HEK293 (cell line): Measurements from ENCODE around the gene ABHD17A.
"Not testable (repeated sequence)": the region's sequence is repeated elsewhere in the genome, so short reads cannot be mapped to it uniquely, and the experiment has no call there.

Experiments
- CTCF ChIA-PET: fragments of 350-600 bp; formaldehyde crosslinking; extraction: SDS; loops from one replicate; lab custom pipeline; 2021; ENCODE audit warnings: antibody characterized with exemption; lab: Yijun Ruan, JAX
- POLR2A ChIA-PET: fragments of 300-600 bp; formaldehyde crosslinking; extraction: SDS; loops from one replicate; lab custom pipeline; 2020; ENCODE audit warnings: antibody characterized with exemption, inconsistent platforms; lab: Yijun Ruan, JAX
- H3K27ac ChIP-seq: fragments of 200-500 bp; sonication (Bioruptor generic); 2 replicates; pipeline ENCODE4 v1.5.1; 2014; ENCODE audit warnings: low read depth, low read length, control low read depth, inconsistent platforms; ENCODE audit errors: extremely low read depth
- H3K36me3 ChIP-seq, 2 experiments: fragments of 200-500 bp in 1 of 2; sonication (Bioruptor generic) in 1 of 2; 1 replicate in 1 of 2; 2 replicates in 1 of 2; pipeline ENCODE4 v1.5.1; 2014 to 2017; ENCODE audit warnings: inconsistent platforms in 2 of 2, low read length in 2 of 2; ENCODE audit not compliant: control insufficient read depth in 2 of 2, insufficient read depth in 1 of 2
- H3K4me1 ChIP-seq: fragments of 200-500 bp; sonication (Bioruptor generic); 2 replicates; pipeline ENCODE4 v1.5.1; 2014; ENCODE audit warnings: mild to moderate bottlenecking, low read length, inconsistent platforms; ENCODE audit not compliant: control insufficient read depth, insufficient read depth
- H3K4me3 ChIP-seq: 2 replicates; pipeline ENCODE4 v1.5.1; 2011; ENCODE audit warnings: low read depth, mild to moderate bottlenecking, control low read depth, low read length, moderate library complexity
- H3K9me3 ChIP-seq: fragments of 200-500 bp; sonication (Bioruptor generic); 2 replicates; pipeline ENCODE4 v1.5.1; 2014; ENCODE audit warnings: low read depth, low read length, inconsistent platforms; ENCODE audit not compliant: control insufficient read depth, insufficient read depth
- GLI2 ChIP-seq: fragments of 450-650 bp; formaldehyde crosslinking; IDR thresholded peaks from 2 replicates; pipeline ENCODE4; 2017; ENCODE audit warnings: missing biosample characterization, missing genetic modification characterization, low read depth, borderline replicate concordance
- MYNN ChIP-seq: fragments of 450-650 bp; formaldehyde crosslinking; IDR thresholded peaks from 2 replicates; pipeline ENCODE4 v1.5.1; 2016; ENCODE audit warnings: missing biosample characterization, missing genetic modification characterization, borderline replicate concordance
- MZF1 ChIP-seq: fragments of 450-650 bp; formaldehyde crosslinking; IDR thresholded peaks from 2 replicates; pipeline ENCODE4 v1.5.1; 2017; ENCODE audit warnings: missing biosample characterization, missing genetic modification characterization, borderline replicate concordance
- OVOL3 ChIP-seq: fragments of 450-650 bp; formaldehyde crosslinking; IDR thresholded peaks from 2 replicates; pipeline ENCODE4 v1.5.1; 2016; ENCODE audit warnings: missing biosample characterization, missing genetic modification characterization
- PRDM1 ChIP-seq: fragments of 450-650 bp; formaldehyde crosslinking; IDR thresholded peaks from 2 replicates; pipeline ENCODE4; 2016; ENCODE audit warnings: missing biosample characterization, missing genetic modification characterization
- REPIN1 ChIP-seq: fragments of 450-650 bp; formaldehyde crosslinking; IDR thresholded peaks from 2 replicates; pipeline ENCODE4 v1.5.1; 2017; ENCODE audit warnings: missing biosample characterization, missing genetic modification characterization, low read depth
- ZNF112 ChIP-seq: fragments of 450-650 bp; formaldehyde crosslinking; IDR thresholded peaks from 2 replicates; pipeline ENCODE4 v1.5.0; 2017; ENCODE audit warnings: missing biosample characterization, missing genetic modification characterization
- ZNF140 ChIP-seq: fragments of 450-650 bp; formaldehyde crosslinking; IDR thresholded peaks from 2 replicates; pipeline ENCODE4 v1.5.1; 2016; ENCODE audit warnings: missing biosample characterization, missing genetic modification characterization
- ZNF266 ChIP-seq: fragments of 450-650 bp; formaldehyde crosslinking; IDR thresholded peaks from 2 replicates; pipeline ENCODE4 v1.5.1; 2016; ENCODE audit warnings: missing biosample characterization, missing genetic modification characterization, low read depth
- ZNF404 ChIP-seq: fragments of 450-650 bp; formaldehyde crosslinking; IDR thresholded peaks from 2 replicates; pipeline ENCODE4 v1.5.1; 2017; ENCODE audit warnings: missing biosample characterization, missing genetic modification characterization
- ZNF514 ChIP-seq: fragments of 450-650 bp; formaldehyde crosslinking; IDR thresholded peaks from 2 replicates; pipeline ENCODE4 v1.5.1; 2016; ENCODE audit warnings: missing biosample characterization, missing genetic modification characterization
- ZNF518A ChIP-seq: fragments of 450-650 bp; formaldehyde crosslinking; conservative IDR thresholded peaks from 2 replicates; pipeline ENCODE4 v1.5.1; 2016; ENCODE audit warnings: low read depth, missing biosample characterization, missing genetic modification characterization
- ZNF529 ChIP-seq: fragments of 450-650 bp; formaldehyde crosslinking; IDR thresholded peaks from 2 replicates; pipeline ENCODE4 v1.5.1; 2017; ENCODE audit warnings: missing genetic modification characterization, missing biosample characterization; ENCODE audit not compliant: insufficient replicate concordance
- ZNF530 ChIP-seq: fragments of 450-650 bp; formaldehyde crosslinking; IDR thresholded peaks from 2 replicates; pipeline ENCODE4 v1.5.1; 2016; ENCODE audit warnings: low read depth, missing biosample characterization, missing genetic modification characterization
- ZNF558 ChIP-seq: fragments of 450-650 bp; formaldehyde crosslinking; IDR thresholded peaks from 2 replicates; pipeline ENCODE4 v1.5.1; 2016; ENCODE audit warnings: missing biosample characterization, missing genetic modification characterization
- ZNF560 ChIP-seq: fragments of 450-650 bp; formaldehyde crosslinking; IDR thresholded peaks from 2 replicates; pipeline ENCODE4 v1.5.1; 2017; ENCODE audit warnings: missing biosample characterization, missing genetic modification characterization, borderline replicate concordance
- ZNF610 ChIP-seq: fragments of 450-650 bp; formaldehyde crosslinking; IDR thresholded peaks from 2 replicates; pipeline ENCODE4 v1.5.1; 2016; ENCODE audit warnings: missing biosample characterization, missing genetic modification characterization, borderline replicate concordance
- ZNF654 ChIP-seq: fragments of 450-650 bp; formaldehyde crosslinking; IDR thresholded peaks from 2 replicates; pipeline ENCODE4 v1.5.1; 2016; ENCODE audit warnings: low read depth, missing biosample characterization, missing genetic modification characterization
- ZNF664 ChIP-seq: fragments of 450-650 bp; formaldehyde crosslinking; IDR thresholded peaks from 2 replicates; pipeline ENCODE4 v1.5.1; 2016; ENCODE audit warnings: missing biosample characterization, missing genetic modification characterization
- ZNF670 ChIP-seq: fragments of 450-650 bp; formaldehyde crosslinking; IDR thresholded peaks from 2 replicates; pipeline ENCODE4 v1.5.1; 2016; ENCODE audit warnings: missing biosample characterization, missing genetic modification characterization, low read depth
- ZNF843 ChIP-seq: fragments of 450-650 bp; formaldehyde crosslinking; IDR thresholded peaks from 2 replicates; pipeline ENCODE4 v1.5.1; 2016; ENCODE audit warnings: missing biosample characterization, missing genetic modification characterization
- ZXDB ChIP-seq: fragments of 450-650 bp; formaldehyde crosslinking; IDR thresholded peaks from 2 replicates; pipeline ENCODE4 v1.5.1; 2016; ENCODE audit warnings: missing biosample characterization, missing genetic modification characterization
- TF ChIP-seq, protein P1 (sequence below): fragments of 450-650 bp; formaldehyde crosslinking; IDR thresholded peaks from 2 replicates; pipeline ENCODE4 v1.5.1; 2016; ENCODE audit warnings: missing biosample characterization, missing genetic modification characterization, borderline replicate concordance
- TF ChIP-seq, protein P2 (sequence below): fragments of 450-650 bp; formaldehyde crosslinking; IDR thresholded peaks from 2 replicates; pipeline ENCODE4 v1.5.1; 2016; ENCODE audit warnings: missing biosample characterization, missing genetic modification characterization
- TF ChIP-seq, protein P3 (sequence below): fragments of 450-650 bp; formaldehyde crosslinking; IDR thresholded peaks from 2 replicates; pipeline ENCODE4 v1.5.1; 2016; ENCODE audit warnings: missing biosample characterization, missing genetic modification characterization
- TF ChIP-seq, protein P4 (sequence below): fragments of 450-650 bp; formaldehyde crosslinking; IDR thresholded peaks from 2 replicates; pipeline ENCODE4 v1.5.1; 2016; ENCODE audit warnings: missing biosample characterization, missing genetic modification characterization

The ABHD17A gene

DNA sequence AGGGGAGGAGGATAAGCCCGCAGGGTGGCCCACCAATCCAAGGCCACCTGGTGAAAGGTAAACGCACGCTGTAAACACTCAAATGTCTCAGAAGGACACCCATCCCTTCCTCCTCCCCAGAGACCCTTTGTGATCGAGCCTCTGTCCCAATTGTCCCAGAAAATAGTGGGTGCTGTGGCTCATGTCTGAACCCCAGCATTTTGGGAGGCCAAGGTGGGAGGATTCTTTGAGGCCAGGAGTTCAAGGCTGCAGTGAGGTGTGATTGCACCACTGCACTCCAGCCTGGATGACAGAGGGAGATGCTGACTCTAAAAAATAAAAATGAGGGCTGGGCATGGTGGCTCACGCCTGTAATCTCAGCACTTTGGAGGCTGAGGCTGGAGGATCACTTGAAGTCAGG lies 3.1 kb upstream of the ABHD17A start:
- Histone ChIP-seq H3K36me3 (no peaks in the 10 kb centered on the region), H3K9me3 (no peaks in the 10 kb centered on the region), H3K4me3 (no peak overlapping the region), H3K4me1 (peaks cover 8% of the 10 kb centered on the region), H3K27ac (no peak overlapping the region)
- POLR2A ChIA-PET: no interaction called here
- CTCF ChIA-PET: interaction anchor here (0.6 kb wide), 1 partner anchor 14 kb away, joined by 5 read pairs; no protein-coding TSS in a partner anchor
- TF ChIP-seq REPIN1 (no peak), ZNF843 (tag by site-specific recombination) (no peak), ZNF112 (tag by site-specific recombination) (no peak), MYNN (tag by site-specific recombination) (no peak), MZF1 (tag by site-specific recombination) (no peak), PRDM1 (tag by site-specific recombination) (no peak)
- TF ChIP-seq, protein P1, sequence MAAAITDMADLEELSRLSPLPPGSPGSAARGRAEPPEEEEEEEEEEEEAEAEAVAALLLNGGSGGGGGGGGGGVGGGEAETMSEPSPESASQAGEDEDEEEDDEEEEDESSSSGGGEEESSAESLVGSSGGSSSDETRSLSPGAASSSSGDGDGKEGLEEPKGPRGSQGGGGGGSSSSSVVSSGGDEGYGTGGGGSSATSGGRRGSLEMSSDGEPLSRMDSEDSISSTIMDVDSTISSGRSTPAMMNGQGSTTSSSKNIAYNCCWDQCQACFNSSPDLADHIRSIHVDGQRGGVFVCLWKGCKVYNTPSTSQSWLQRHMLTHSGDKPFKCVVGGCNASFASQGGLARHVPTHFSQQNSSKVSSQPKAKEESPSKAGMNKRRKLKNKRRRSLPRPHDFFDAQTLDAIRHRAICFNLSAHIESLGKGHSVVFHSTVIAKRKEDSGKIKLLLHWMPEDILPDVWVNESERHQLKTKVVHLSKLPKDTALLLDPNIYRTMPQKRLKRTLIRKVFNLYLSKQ (tag by site-specific recombination): no peak

GRCh38 chr19:1886360-1886759 lies 1.1 kb upstream of the ABHD17A start:
- H3K27ac ChIP-seq, H3K36me3 ChIP-seq, H3K4me3 ChIP-seq, H3K9me3 ChIP-seq, CTCF ChIA-PET: not testable (repeated sequence)
- H3K4me1 ChIP-seq: peaks cover 17% of the 10 kb centered on the region
- POLR2A ChIA-PET: interaction anchor here (2.7 kb wide), 1 partner anchor 11 kb away, joined by 22 read pairs; no protein-coding TSS in a partner anchor
- peak; percentile 96 for TF ChIP-seq ZNF266 (tag by site-specific recombination)
- TF ChIP-seq, protein P2, sequence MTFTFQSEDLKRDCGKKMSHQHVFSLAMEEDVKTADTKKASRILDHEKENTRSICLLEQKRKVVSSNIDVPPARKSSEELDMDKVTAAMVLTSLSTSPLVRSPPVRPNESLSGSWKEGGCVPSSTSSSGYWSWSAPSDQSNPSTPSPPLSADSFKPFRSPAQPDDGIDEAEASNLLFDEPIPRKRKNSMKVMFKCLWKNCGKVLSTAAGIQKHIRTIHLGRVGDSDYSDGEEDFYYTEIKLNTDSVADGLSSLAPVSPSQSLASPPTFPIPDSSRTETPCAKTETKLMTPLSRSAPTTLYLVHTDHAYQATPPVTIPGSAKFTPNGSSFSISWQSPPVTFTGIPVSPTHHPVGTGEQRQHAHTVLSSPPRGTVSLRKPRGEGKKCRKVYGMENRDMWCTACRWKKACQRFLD (tag by site-specific recombination): 0 out of 2 replicates have a peak, but pooled peaks have one; percentile 70
- peak; percentile 95 for TF ChIP-seq ZNF518A (tag by site-specific recombination)
- peak; percentile 92 for TF ChIP-seq ZNF560 (tag by site-specific recombination)
- peak; percentile 65 for TF ChIP-seq ZXDB (tag by site-specific recombination)
- peak; percentile 47; the same call in 1 of the 2 replicates for TF ChIP-seq OVOL3
- TF ChIP-seq ZNF514: peak; percentile 87; the same call in 1 of the 2 replicates
- TF ChIP-seq ZNF558 (tag by site-specific recombination): peak; percentile 83
- 0 out of 2 replicates have a peak, but pooled peaks have one; percentile 48 for TF ChIP-seq ZNF670 (tag by site-specific recombination)
- 0 out of 2 replicates have a peak, but pooled peaks have one; percentile 42 for TF ChIP-seq ZNF610 (tag by site-specific recombination)
- TF ChIP-seq ZNF140 (tag by site-specific recombination): peak; percentile 93
- TF ChIP-seq, protein P3, sequence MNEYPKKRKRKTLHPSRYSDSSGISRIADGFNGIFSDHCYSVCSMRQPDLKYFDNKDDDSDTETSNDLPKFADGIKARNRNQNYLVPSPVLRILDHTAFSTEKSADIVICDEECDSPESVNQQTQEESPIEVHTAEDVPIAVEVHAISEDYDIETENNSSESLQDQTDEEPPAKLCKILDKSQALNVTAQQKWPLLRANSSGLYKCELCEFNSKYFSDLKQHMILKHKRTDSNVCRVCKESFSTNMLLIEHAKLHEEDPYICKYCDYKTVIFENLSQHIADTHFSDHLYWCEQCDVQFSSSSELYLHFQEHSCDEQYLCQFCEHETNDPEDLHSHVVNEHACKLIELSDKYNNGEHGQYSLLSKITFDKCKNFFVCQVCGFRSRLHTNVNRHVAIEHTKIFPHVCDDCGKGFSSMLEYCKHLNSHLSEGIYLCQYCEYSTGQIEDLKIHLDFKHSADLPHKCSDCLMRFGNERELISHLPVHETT: 0 out of 2 replicates have a peak, but pooled peaks have one; percentile 38
- TF ChIP-seq ZNF530 (tag by site-specific recombination): 0 out of 2 replicates have a peak, but pooled peaks have one; percentile 74
- peak; percentile 84; the same call in 1 of the 2 replicates for TF ChIP-seq ZNF664
- TF ChIP-seq ZNF529 (tag by site-specific recombination): peak; percentile 61
- TF ChIP-seq, protein P4, sequence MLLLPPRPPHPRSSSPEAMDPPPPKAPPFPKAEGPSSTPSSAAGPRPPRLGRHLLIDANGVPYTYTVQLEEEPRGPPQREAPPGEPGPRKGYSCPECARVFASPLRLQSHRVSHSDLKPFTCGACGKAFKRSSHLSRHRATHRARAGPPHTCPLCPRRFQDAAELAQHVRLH (tag by site-specific recombination): 0 out of 2 replicates have a peak, but pooled peaks have one; percentile 35
- peak; percentile 81; the same call in 1 of the 2 replicates for TF ChIP-seq GLI2 (tag by site-specific recombination)
- peak; percentile 53 for TF ChIP-seq ZNF654 (tag by site-specific recombination)
- peak; percentile 87; the same call in 1 of the 2 replicates for TF ChIP-seq ZNF404 (tag by site-specific recombination)
